CD4-positive, alpha-beta memory T cell (primary cell): ENCODE measurements around the gene ALK. TPM values are rescaled to one million over a fixed set of nuclear protein-coding genes. Genes with fewer than 3 reads are reported as not detected.

Experiments used
- CTCF ChIA-PET: fragments of 350-600 bp; sonication (Branson Sonifier 250); formaldehyde crosslinking; loops from one replicate; lab custom pipeline; 2021; ENCODE audit warnings: inconsistent platforms; ENCODE audit not compliant: partially characterized antibody; lab: Charles Lee
- POLR2A ChIA-PET: fragments of 350-600 bp; sonication (Branson Sonifier 250); formaldehyde crosslinking; loops from one replicate; lab custom pipeline; 2021; ENCODE audit not compliant: partially characterized antibody; lab: Charles Lee
- DNase-seq, 5 donors: peaks; one replicate each; pipeline versions ENCODE4 v3.0.0 to v3.0.0-alpha.2; 2020 to 2022; ENCODE audit warnings: mixed read lengths in 1 of 5
- H3K27ac ChIP-seq: one replicate; pipeline ENCODE4 v1.7.0; 2013; ENCODE audit warnings: low read depth, low read length
- H3K27me3 ChIP-seq: 2 replicates; pipeline ENCODE4 v1.7.0; 2013; ENCODE audit warnings: mild to moderate bottlenecking, low read length, moderate library complexity; ENCODE audit not compliant: insufficient read depth
- H3K36me3 ChIP-seq: 2 replicates; pipeline ENCODE4 v1.7.0; 2013; ENCODE audit warnings: mild to moderate bottlenecking, low read length, moderate library complexity; ENCODE audit not compliant: insufficient read depth
- H3K4me1 ChIP-seq: 2 replicates; pipeline ENCODE4 v1.7.0; 2013; ENCODE audit warnings: mild to moderate bottlenecking, low read length, moderate library complexity; ENCODE audit not compliant: insufficient read depth
- H3K4me3 ChIP-seq, 2 donors: one replicate each; pipeline ENCODE4 v1.7.0; 2013; ENCODE audit warnings: low read length in 2 of 2, mild to moderate bottlenecking in 1 of 2
- H3K9me3 ChIP-seq, 2 donors: one replicate each; pipeline ENCODE4 v1.7.0; 2013; ENCODE audit warnings: low read length in 2 of 2, control low read depth in 1 of 2; ENCODE audit not compliant: control insufficient read depth in 1 of 2
- H3K27ac Mint-ChIP-seq, 7 donors: one replicate each; pipeline ENCODE4 v1.8.0; 2020 to 2021; ENCODE audit warnings: mixed read lengths in 7 of 7, mild to moderate bottlenecking in 6 of 7, inconsistent platforms in 3 of 7, moderate library complexity in 3 of 7
- H3K27me3 Mint-ChIP-seq, 2 donors: one replicate each; pipeline ENCODE4 v1.8.0; 2020 to 2021; ENCODE audit warnings: mixed read lengths in 2 of 2
- H3K36me3 Mint-ChIP-seq, 2 donors: one replicate each; pipeline ENCODE4 v1.8.0; 2020 to 2021; ENCODE audit warnings: mixed read lengths in 2 of 2, inconsistent platforms in 1 of 2, mild to moderate bottlenecking in 1 of 2
- H3K4me1 Mint-ChIP-seq, 4 donors: one replicate each; pipeline ENCODE4 v1.8.0; 2020 to 2021; ENCODE audit warnings: mixed read lengths in 4 of 4, mild to moderate bottlenecking in 1 of 4
- H3K4me3 Mint-ChIP-seq, 8 donors: one replicate each; pipeline ENCODE4 v1.8.0; 2020 to 2021; ENCODE audit warnings: mixed read lengths in 8 of 8, mild to moderate bottlenecking in 7 of 8, moderate library complexity in 6 of 8, inconsistent platforms in 3 of 8
- H3K9me3 Mint-ChIP-seq, 8 donors: one replicate each; pipeline ENCODE4 v1.8.0; 2020 to 2021; ENCODE audit warnings: mixed read lengths in 8 of 8, mild to moderate bottlenecking in 5 of 8, inconsistent platforms in 3 of 8, moderate library complexity in 1 of 8
- intact Hi-C: fragments of 100-400 bp; cut with micrococcal nuclease; formaldehyde crosslinking; loops from one replicate; pipeline ENCODE4 v1.15.1; 2023
- polyA plus RNA-seq, 2 donors: library from polyadenylated mRNA; unstranded; fragments of 300-500 nt; fragmentation: Illumina TruSeq; gene quantifications; one replicate each; pipeline ENCODE4 v1.2.3, GENCODE V29; 2021
- total RNA-seq, 2 experiments: library from RNA; stranded (reverse); gene quantifications; one replicate each; pipeline ENCODE4 v1.2.3, GENCODE V29; 2021

Gene ALK
- total and polyA plus RNA-seq, 4 experiments from 2014 or later: 0.07 TPM; not detected in 3

DNA sequence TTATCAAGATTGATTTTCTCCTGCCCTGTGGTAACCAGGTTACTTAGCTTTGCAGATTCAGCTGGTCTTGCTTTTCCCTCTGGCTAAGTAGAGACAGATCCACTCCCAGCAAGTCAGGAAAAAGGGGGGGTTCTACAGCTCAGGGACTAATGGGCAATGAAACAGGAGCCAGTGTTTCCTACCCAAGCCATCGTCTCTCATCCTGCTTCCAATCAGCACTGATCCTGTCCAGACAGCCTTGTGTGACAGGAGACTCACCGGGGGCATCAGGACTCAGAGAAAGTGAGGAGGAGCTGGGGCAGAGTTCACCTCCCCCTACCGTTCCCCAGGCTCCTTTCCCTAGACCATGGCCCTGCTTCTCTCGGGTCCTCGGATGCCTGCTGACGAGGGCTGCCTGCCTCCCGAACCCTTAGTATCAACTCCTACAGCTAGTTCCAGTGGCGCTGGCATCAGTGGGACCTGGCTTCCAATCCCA lies 307.6 kb downstream of the ALK start:
- DNase-seq: no peak
- H3K27ac Mint-ChIP-seq: no peak overlapping the region
- no peaks in the 10 kb centered on the region for H3K36me3 ChIP-seq
- H3K9me3 ChIP-seq: no peaks in the 10 kb centered on the region
- H3K27me3 Mint-ChIP-seq: peaks cover 17 to 28% of the 10 kb centered on the region in 2 donors
- ChIA-PET POLR2A (no interaction called here), CTCF (no interaction called here)
- H3K4me3 Mint-ChIP-seq: no peak overlapping the region
- H3K27me3 ChIP-seq: no peaks in the 10 kb centered on the region
- intact Hi-C loops: no loop called here
- no peaks in the 10 kb centered on the region for H3K36me3 Mint-ChIP-seq
- no peak overlapping the region for H3K4me3 ChIP-seq
- no peak overlapping the region for H3K27ac ChIP-seq
- no peaks in the 10 kb centered on the region for H3K9me3 Mint-ChIP-seq
- H3K4me1 Mint-ChIP-seq: no peaks in the 10 kb centered on the region
- no peaks in the 10 kb centered on the region for H3K4me1 ChIP-seq

GRCh38 chr2:29613067-29613466 lies 308.3 kb downstream of the ALK start:
- CTCF ChIA-PET: no interaction called here

GRCh38 chr2:29612568-29612967 lies 308.8 kb downstream of the ALK start:
- H3K27ac Mint-ChIP-seq: no peak overlapping the region
- H3K27me3 Mint-ChIP-seq: peaks cover 17 to 28% of the 10 kb centered on the region in 2 donors
- POLR2A ChIA-PET: no interaction called here
- intact Hi-C loops: no loop called here
- H3K4me3 Mint-ChIP-seq: no peak overlapping the region
- no peaks in the 10 kb centered on the region for H3K27me3 ChIP-seq
- DNase-seq: no peak
- no peak overlapping the region for H3K4me3 ChIP-seq
- H3K36me3 ChIP-seq: no peaks in the 10 kb centered on the region
- no peaks in the 10 kb centered on the region for H3K36me3 Mint-ChIP-seq
- CTCF ChIA-PET: no interaction called here
- H3K9me3 Mint-ChIP-seq: no peaks in the 10 kb centered on the region
- no peaks in the 10 kb centered on the region for H3K4me1 ChIP-seq
- H3K9me3 ChIP-seq: no peaks in the 10 kb centered on the region
- no peaks in the 10 kb centered on the region for H3K4me1 Mint-ChIP-seq
- no peak overlapping the region for H3K27ac ChIP-seq

More at GRCh38 chr2:29613067-29613466, 308.3 kb downstream of the ALK start:
- POLR2A ChIA-PET: no interaction called here
- intact Hi-C loops: no loop called here
- no peak for DNase-seq
- Histone ChIP-seq H3K36me3 (no peaks in the 10 kb centered on the region), H3K4me3 (no peak overlapping the region), H3K27ac (no peak overlapping the region), H3K9me3 (no peaks in the 10 kb centered on the region), H3K27me3 (no peaks in the 10 kb centered on the region), H3K4me1 (no peaks in the 10 kb centered on the region)
- Mint-ChIP-seq H3K27me3 (peaks cover 17 to 28% of the 10 kb centered on the region in 2 donors), H3K27ac (no peak overlapping the region), H3K36me3 (no peaks in the 10 kb centered on the region), H3K4me1 (no peaks in the 10 kb centered on the region), H3K9me3 (no peaks in the 10 kb centered on the region), H3K4me3 (no peak overlapping the region)

DNA sequence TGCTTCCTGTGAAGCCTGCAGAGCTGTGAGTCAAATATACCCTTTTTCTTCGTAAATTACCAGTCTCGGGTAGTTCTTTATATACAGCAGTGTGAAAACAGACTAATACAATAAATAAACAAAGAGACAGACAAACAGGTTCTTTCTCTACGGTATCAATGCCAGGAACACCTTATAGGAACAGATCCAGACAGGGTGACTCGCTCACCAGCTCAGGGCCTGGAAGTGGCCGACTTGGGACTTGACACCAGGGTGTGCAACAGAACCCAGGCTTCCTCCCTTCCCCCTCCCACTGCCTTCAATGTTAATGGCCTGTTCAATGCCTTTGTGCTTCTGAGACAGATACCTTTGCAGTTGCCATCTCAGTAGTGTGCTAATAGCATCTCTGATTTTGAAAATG lies 309.5 kb downstream of the ALK start:
- Mint-ChIP-seq H3K4me3 (no peak overlapping the region), H3K4me1 (no peaks in the 10 kb centered on the region), H3K36me3 (no peaks in the 10 kb centered on the region), H3K27ac (no peak overlapping the region), H3K27me3 (peaks cover 17 to 25% of the 10 kb centered on the region in 2 donors), H3K9me3 (no peaks in the 10 kb centered on the region)
- H3K27me3 ChIP-seq: no peaks in the 10 kb centered on the region
- H3K4me3 ChIP-seq: no peak overlapping the region
- intact Hi-C loops: no loop called here
- CTCF ChIA-PET: no interaction called here
- DNase-seq: no peak
- H3K4me1 ChIP-seq: no peaks in the 10 kb centered on the region
- H3K36me3 ChIP-seq: no peaks in the 10 kb centered on the region
- POLR2A ChIA-PET: no interaction called here
- H3K27ac ChIP-seq: no peak overlapping the region
- H3K9me3 ChIP-seq: no peaks in the 10 kb centered on the region

DNA sequence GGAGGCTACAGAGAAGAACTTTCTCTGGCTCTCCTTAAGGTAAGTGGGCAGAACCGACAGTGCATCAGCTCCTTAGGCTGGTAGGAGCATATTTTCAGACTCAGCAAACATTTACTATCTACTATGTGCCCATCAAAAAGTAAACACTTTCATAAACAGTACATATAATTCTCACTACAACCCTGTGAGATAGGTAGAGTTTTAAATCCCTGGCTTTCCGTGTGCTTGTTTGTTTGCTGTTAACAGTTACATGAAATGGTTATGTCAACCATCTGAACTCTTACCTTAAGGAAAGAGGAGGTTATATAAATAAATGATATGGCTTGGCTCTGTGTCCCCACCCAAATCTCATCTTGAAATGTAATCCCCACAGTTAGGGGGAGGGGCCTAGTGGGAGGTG lies 310.1 kb downstream of the ALK start:
- H3K27me3 Mint-ChIP-seq: peaks cover 17 to 24% of the 10 kb centered on the region in 2 donors
- CTCF ChIA-PET: no interaction called here
- no peaks in the 10 kb centered on the region for H3K4me1 Mint-ChIP-seq

DNA sequence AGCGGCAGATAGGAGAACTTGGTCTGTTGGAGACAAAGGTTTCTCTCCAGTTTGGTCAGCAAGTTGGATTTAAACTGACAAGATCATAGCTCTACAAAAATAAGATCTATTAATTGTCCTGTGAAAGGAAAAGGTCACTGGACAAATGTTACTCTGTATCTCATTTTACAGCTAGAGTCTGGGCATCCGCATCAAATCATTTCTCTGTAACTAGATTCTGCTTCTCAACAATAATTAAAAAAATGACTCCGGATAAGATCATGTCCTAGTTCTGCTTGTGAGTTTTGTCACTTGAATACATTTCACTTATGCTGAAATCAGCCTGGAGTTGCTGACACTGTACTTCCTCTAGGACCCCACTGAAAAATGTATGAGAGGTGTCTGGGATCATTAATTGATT lies 310.8 kb downstream of the ALK start:
- peaks cover 18 to 24% of the 10 kb centered on the region in 2 donors for H3K27me3 Mint-ChIP-seq
- H3K36me3 Mint-ChIP-seq: no peaks in the 10 kb centered on the region
- POLR2A ChIA-PET: no interaction called here

More for the DNA sequence above, 310.1 kb downstream of the ALK start:
- Histone ChIP-seq H3K4me3 (no peak overlapping the region), H3K27me3 (no peaks in the 10 kb centered on the region), H3K27ac (no peak overlapping the region), H3K4me1 (no peaks in the 10 kb centered on the region), H3K9me3 (no peaks in the 10 kb centered on the region), H3K36me3 (no peaks in the 10 kb centered on the region)
- DNase-seq: no peak
- no peaks in the 10 kb centered on the region for H3K9me3 Mint-ChIP-seq
- intact Hi-C loops: no loop called here
- no peak overlapping the region for H3K27ac Mint-ChIP-seq
- H3K36me3 Mint-ChIP-seq: no peaks in the 10 kb centered on the region
- H3K4me3 Mint-ChIP-seq: no peak overlapping the region
- POLR2A ChIA-PET: no interaction called here

GRCh38 chr2:29607038-29607420 lies 314.4 kb downstream of the ALK start:
- Histone ChIP-seq H3K4me1 (no peaks in the 10 kb centered on the region), H3K4me3 (no peak overlapping the region), H3K27ac (no peak overlapping the region), H3K27me3 (no peaks in the 10 kb centered on the region), H3K9me3 (no peaks in the 10 kb centered on the region), H3K36me3 (no peaks in the 10 kb centered on the region)
- H3K36me3 Mint-ChIP-seq: no peaks in the 10 kb centered on the region
- ChIA-PET POLR2A (no interaction called here), CTCF (no interaction called here)
- intact Hi-C loops: no loop called here
- no peak overlapping the region for H3K27ac Mint-ChIP-seq
- no peaks in the 10 kb centered on the region for H3K4me1 Mint-ChIP-seq
- no peak overlapping the region for H3K4me3 Mint-ChIP-seq
- peaks cover 4 to 6% of the 10 kb centered on the region in 2 donors for H3K27me3 Mint-ChIP-seq
- no peak for DNase-seq
- no peaks in the 10 kb centered on the region for H3K9me3 Mint-ChIP-seq

More for the DNA sequence above, 310.8 kb downstream of the ALK start:
- no peaks in the 10 kb centered on the region for H3K9me3 ChIP-seq
- intact Hi-C loops: no loop called here
- no peaks in the 10 kb centered on the region for H3K4me1 Mint-ChIP-seq
- H3K27ac Mint-ChIP-seq: no peak overlapping the region
- no peak for DNase-seq
- no peaks in the 10 kb centered on the region for H3K27me3 ChIP-seq
- no peaks in the 10 kb centered on the region for H3K4me1 ChIP-seq
- CTCF ChIA-PET: no interaction called here
- no peak overlapping the region for H3K27ac ChIP-seq
- H3K4me3 ChIP-seq: no peak overlapping the region
- H3K4me3 Mint-ChIP-seq: no peak overlapping the region
- H3K36me3 ChIP-seq: no peaks in the 10 kb centered on the region
- H3K9me3 Mint-ChIP-seq: no peaks in the 10 kb centered on the region
